ENCODE data around the gene DGUOK.
"Not testable (repeated sequence)": the region's sequence is repeated elsewhere in the genome, so short reads cannot be mapped to it uniquely, and the experiment has no call there.

Gene DGUOK

GRCh38 chr2:73926493-73927327, at the start of gene DGUOK:
Gene DGUOK (plus strand): TSS chr2:73926880. CDS start chr2:73926911, 31 bp downstream.
- Mint-ChIP-seq H3K9me3 (no peaks in the 10 kb centered on the region), H3K27ac (peak within 1 kb of the TSS; percentile 98), H3K4me1 (peaks cover 64% of the 10 kb centered on the region), H3K36me3 (peaks cover 26% of the 10 kb centered on the region), H3K27me3 (peaks cover 11% of the 10 kb centered on the region), H3K4me3 (peak within 1 kb of the TSS; percentile 91)
- CTCF ChIA-PET: interaction anchor here (0.8 to 1.4 kb wide), 2 partner anchors 61 to 221 kb away, joined by 3 to 4 read pairs; no protein-coding TSS in a partner anchor
- peak; percentile 99 for DNase-seq

DNA sequence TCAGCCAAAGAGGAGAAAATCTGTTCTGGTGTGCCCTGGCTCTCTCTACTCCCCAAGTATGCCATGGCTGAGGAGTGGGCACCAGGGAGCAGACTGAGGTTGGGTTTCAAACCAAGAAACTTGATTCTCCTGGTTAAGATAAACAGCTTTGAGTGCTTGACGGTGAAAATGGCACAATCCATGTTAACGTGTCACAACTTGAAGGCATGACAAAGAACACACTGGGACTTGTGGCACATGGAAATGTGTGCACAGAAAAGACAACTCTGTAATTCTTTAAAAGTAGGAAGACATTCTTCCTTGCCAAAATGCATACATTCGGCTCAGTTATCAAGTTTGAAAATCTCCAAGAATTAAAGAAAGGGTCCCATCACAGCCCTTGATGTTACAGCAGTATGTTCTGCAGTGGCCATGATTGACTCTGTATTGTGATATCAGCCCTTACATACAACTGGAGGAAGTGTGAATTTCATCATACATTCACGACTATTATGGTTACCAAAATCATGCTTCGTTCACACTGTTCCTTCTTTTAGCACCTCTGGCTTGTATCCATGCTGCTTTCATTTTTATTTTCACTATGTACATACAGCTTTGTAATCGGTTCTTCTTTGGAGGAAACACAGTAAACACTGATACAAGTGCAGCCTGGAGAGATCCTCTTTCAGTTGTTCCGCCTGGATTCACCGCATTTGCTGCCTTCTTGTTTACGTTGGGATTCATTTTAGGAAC, 49.4 kb upstream of the DGUOK start:
- DNase-seq: no peak
- no peaks in the 10 kb centered on the region for H3K4me1 Mint-ChIP-seq
- no peak overlapping the region for H3K27ac Mint-ChIP-seq
- H3K9me3 Mint-ChIP-seq: no peaks in the 10 kb centered on the region
- CTCF ChIA-PET: no interaction called here
- peaks cover 6% of the 10 kb centered on the region for H3K27me3 Mint-ChIP-seq
- H3K36me3 Mint-ChIP-seq: peaks cover 1% of the 10 kb centered on the region
- H3K4me3 Mint-ChIP-seq: no peak overlapping the region

DNA sequence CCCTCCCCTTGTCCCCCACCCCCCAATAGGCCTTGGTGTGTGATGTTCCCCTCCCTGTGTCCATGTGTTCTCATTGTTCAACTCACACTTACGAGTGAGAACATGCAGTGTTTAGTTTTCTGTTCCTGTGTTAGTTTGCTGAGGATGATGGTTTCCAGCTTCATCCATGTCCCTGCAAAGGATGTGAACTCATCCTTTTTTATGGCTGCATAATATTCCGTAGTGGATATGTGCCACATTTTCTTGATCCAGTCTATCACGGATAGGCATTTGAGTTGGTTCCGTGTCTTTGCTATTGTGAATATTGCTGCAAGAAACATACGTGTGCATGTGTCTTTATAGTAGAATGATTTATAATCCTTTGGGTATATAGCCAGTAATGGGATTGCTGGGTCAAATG, 48.7 kb upstream of the DGUOK start:
- CTCF ChIA-PET, H3K36me3 Mint-ChIP-seq, H3K4me3 Mint-ChIP-seq, H3K27ac Mint-ChIP-seq, H3K9me3 Mint-ChIP-seq, H3K4me1 Mint-ChIP-seq, H3K27me3 Mint-ChIP-seq, DNase-seq: not testable (repeated sequence)

GRCh38 chr2:73885406-73885805, 41.3 kb upstream of the DGUOK start:
- H3K4me3 Mint-ChIP-seq: no peak overlapping the region
- peaks cover 6% of the 10 kb centered on the region for H3K4me1 Mint-ChIP-seq
- CTCF ChIA-PET: no interaction called here
- peaks cover 9% of the 10 kb centered on the region for H3K27me3 Mint-ChIP-seq
- no peak for DNase-seq
- peaks cover 1% of the 10 kb centered on the region for H3K36me3 Mint-ChIP-seq
- no peak overlapping the region for H3K27ac Mint-ChIP-seq
- H3K9me3 Mint-ChIP-seq: no peaks in the 10 kb centered on the region

GRCh38 chr2:73886357-73886756, 40.3 kb upstream of the DGUOK start:
- Mint-ChIP-seq H3K9me3 (no peaks in the 10 kb centered on the region), H3K27ac (no peak overlapping the region), H3K27me3 (peaks cover 6% of the 10 kb centered on the region), H3K4me1 (peaks cover 6% of the 10 kb centered on the region), H3K4me3 (no peak overlapping the region), H3K36me3 (peaks cover 1% of the 10 kb centered on the region)
- CTCF ChIA-PET: no interaction called here
- DNase-seq: no peak

- H3K27ac Mint-ChIP-seq, H3K36me3 Mint-ChIP-seq, CTCF ChIA-PET, DNase-seq, H3K27me3 Mint-ChIP-seq, H3K9me3 Mint-ChIP-seq, H3K4me1 Mint-ChIP-seq, H3K4me3 Mint-ChIP-seq: not testable (repeated sequence)
These were observed 38.9 kb upstream of the DGUOK start for GRCh38 chr2:73887596-73888353.

GRCh38 chr2:73888388-73888787, 38.3 kb upstream of the DGUOK start:
- H3K9me3 Mint-ChIP-seq: no peaks in the 10 kb centered on the region
- H3K27me3 Mint-ChIP-seq: peaks cover 6% of the 10 kb centered on the region
- H3K4me3 Mint-ChIP-seq: no peak overlapping the region
- DNase-seq: no peak
- H3K4me1 Mint-ChIP-seq: peaks cover 6% of the 10 kb centered on the region
- CTCF ChIA-PET: no interaction called here
- H3K27ac Mint-ChIP-seq: no peak overlapping the region
- peaks cover 1% of the 10 kb centered on the region for H3K36me3 Mint-ChIP-seq

GRCh38 chr2:73889206-73889605, 37.5 kb upstream of the DGUOK start:
- Mint-ChIP-seq H3K27me3 (peaks cover 6% of the 10 kb centered on the region), H3K9me3 (no peaks in the 10 kb centered on the region), H3K4me1 (peaks cover 13% of the 10 kb centered on the region), H3K27ac (no peak overlapping the region), H3K36me3 (peaks cover 1% of the 10 kb centered on the region), H3K4me3 (no peak overlapping the region)
- no peak for DNase-seq
- CTCF ChIA-PET: no interaction called here

DNA sequence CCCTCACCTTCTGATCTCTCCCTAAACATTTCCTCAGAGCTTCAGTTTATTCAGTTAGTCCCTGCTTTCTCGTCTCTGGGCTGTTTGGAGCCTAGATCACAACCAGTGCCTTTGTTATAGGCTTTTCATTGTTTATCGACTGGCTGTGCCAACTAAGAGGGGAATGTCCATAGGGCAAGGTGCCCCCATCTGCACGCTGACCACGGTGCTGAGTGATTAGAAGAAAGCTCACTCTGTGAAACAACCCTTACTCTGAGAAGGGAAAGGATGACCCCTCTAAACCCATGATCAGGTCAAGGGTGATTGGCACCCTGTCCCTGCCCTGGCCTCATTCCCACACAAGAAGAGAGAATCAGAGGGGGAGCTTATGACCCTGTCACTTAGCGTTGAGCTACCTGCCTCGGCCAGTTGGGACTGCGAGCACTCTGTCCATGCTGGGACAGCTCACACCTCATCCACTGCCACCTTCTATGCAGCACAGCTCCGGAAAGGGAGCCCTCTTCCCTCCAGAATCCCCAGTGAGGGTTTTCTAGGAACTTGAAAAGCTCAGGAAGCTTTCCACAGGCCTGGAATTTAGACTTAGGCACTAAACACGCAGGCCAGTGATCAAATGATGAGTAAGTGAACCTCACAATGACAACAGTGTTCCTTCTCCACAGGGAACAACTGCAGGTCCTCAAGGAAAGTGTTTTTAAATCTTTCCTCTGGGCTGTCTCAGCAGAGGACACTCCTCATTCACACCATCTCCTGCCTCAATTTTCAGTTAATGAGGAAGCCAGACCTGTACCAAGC, 36.2 kb upstream of the DGUOK start:
- DNase-seq: no peak
- CTCF ChIA-PET: interaction anchor here (1.1 kb wide), 1 partner anchor 110 kb away, joined by 3 read pairs; no protein-coding TSS in a partner anchor

GRCh38 chr2:73891276-73891901, 35.3 kb upstream of the DGUOK start:
- DNase-seq: no peak
- peaks cover 33% of the 10 kb centered on the region for H3K4me1 Mint-ChIP-seq
- CTCF ChIA-PET: interaction anchor here (1.1 to 1.2 kb wide), 2 partner anchors 26 to 111 kb away, joined by 3 read pairs; no protein-coding TSS in a partner anchor
- no peak overlapping the region for H3K4me3 Mint-ChIP-seq
- peaks cover 1% of the 10 kb centered on the region for H3K36me3 Mint-ChIP-seq
- no peak overlapping the region for H3K27ac Mint-ChIP-seq
- peaks cover 6% of the 10 kb centered on the region for H3K27me3 Mint-ChIP-seq
- no peaks in the 10 kb centered on the region for H3K9me3 Mint-ChIP-seq

More for the DNA sequence above, 36.2 kb upstream of the DGUOK start:
- Mint-ChIP-seq H3K4me3 (no peak overlapping the region), H3K9me3 (no peaks in the 10 kb centered on the region), H3K27ac (no peak overlapping the region), H3K4me1 (peaks cover 26% of the 10 kb centered on the region), H3K27me3 (peaks cover 6% of the 10 kb centered on the region), H3K36me3 (peaks cover 1% of the 10 kb centered on the region)

- peaks cover 47% of the 10 kb centered on the region for H3K4me1 Mint-ChIP-seq
- H3K27me3 Mint-ChIP-seq: peaks cover 12% of the 10 kb centered on the region
- no peaks in the 10 kb centered on the region for H3K9me3 Mint-ChIP-seq
- H3K36me3 Mint-ChIP-seq: peaks cover 1% of the 10 kb centered on the region
- H3K4me3 Mint-ChIP-seq: no peak within 1 kb of the TSS
- no peak within 1 kb of the TSS for H3K27ac Mint-ChIP-seq
- DNase-seq: no peak
- CTCF ChIA-PET: interaction anchor here (1.1 to 1.2 kb wide), 2 partner anchors 28 to 442 kb away, joined by 3 read pairs; no protein-coding TSS in a partner anchor
These were observed 33.9 kb upstream of the DGUOK start, which contains the start of gene ACTG2 for GRCh38 chr2:73892631-73893329. Gene ACTG2 (plus strand): TSS chr2:73893008. CDS start chr2:73901312, 8,304 bp downstream.

GRCh38 chr2:73893764-73894474, 32.8 kb upstream of the DGUOK start:
- Mint-ChIP-seq H3K9me3 (no peaks in the 10 kb centered on the region), H3K27me3 (peaks cover 12% of the 10 kb centered on the region), H3K36me3 (no peaks in the 10 kb centered on the region), H3K4me1 (peaks cover 43% of the 10 kb centered on the region), H3K27ac (peak overlapping the region; percentile 9), H3K4me3 (no peak overlapping the region)
- CTCF ChIA-PET: interaction anchor here (0.6 to 1.1 kb wide), 3 partner anchors 60 to 441 kb away, joined by 3 read pairs; no protein-coding TSS in a partner anchor
- DNase-seq: no peak

Measured in activated naive CD4-positive, alpha-beta T cell treated with anti-CD3 and anti-CD28 coated beads, Interleukin-2, amount 10 ng/mL, durations not matched to agents 7 days and 5 days (primary cell).